AG04449 (cell line): Measurements from ENCODE around the gene RETSAT.
A peak's percentile ranks its signal among the peaks of the same experiment; 100 is the strongest.
"Not testable (repeated sequence)": the region's sequence is repeated elsewhere in the genome, so short reads cannot be mapped to it uniquely, and the experiment has no call there.

Source experiments
- CTCF ChIA-PET: fragments of 350-600 bp; formaldehyde crosslinking; extraction: SDS; loops from one replicate; lab custom pipeline; 2021; ENCODE audit warnings: antibody characterized with exemption; lab: Yijun Ruan, JAX
- POLR2A ChIA-PET: fragments of 400-600, 350-600 bp; formaldehyde crosslinking; extraction: SDS; loops from one replicate; lab custom pipeline; 2020; ENCODE audit warnings: antibody characterized with exemption, inconsistent platforms; lab: Yijun Ruan, JAX
- DNase-seq: peaks from one replicate; pipeline ENCODE4 v3.0.0-alpha.2; 2010; ENCODE audit warnings: low read depth, low spot score
- H3K4me3 ChIP-seq: 2 replicates; pipeline ENCODE4 v1.5.1; 2011; ENCODE audit warnings: low read depth, mild to moderate bottlenecking, control low read depth, low read length
- CTCF ChIP-seq: IDR thresholded peaks from one replicate; pipeline ENCODE4 v1.5.1; 2011; ENCODE audit warnings: mild to moderate bottlenecking, moderate library complexity, low read length, control low read depth, inconsistent platforms; ENCODE audit not compliant: insufficient read depth; ENCODE audit errors: missing control alignments

The RETSAT gene

GRCh38 chr2:85330839-85331636, 23.3 kb downstream of the RETSAT start:
- ChIA-PET CTCF (interaction anchor here (1.0 kb wide), 1 partner anchor 265 kb away, joined by 3 read pairs; no protein-coding TSS in a partner anchor), POLR2A (no interaction called here)
- no peak overlapping the region for H3K4me3 ChIP-seq
- no peak for TF ChIP-seq CTCF
- no peak for DNase-seq

DNA sequence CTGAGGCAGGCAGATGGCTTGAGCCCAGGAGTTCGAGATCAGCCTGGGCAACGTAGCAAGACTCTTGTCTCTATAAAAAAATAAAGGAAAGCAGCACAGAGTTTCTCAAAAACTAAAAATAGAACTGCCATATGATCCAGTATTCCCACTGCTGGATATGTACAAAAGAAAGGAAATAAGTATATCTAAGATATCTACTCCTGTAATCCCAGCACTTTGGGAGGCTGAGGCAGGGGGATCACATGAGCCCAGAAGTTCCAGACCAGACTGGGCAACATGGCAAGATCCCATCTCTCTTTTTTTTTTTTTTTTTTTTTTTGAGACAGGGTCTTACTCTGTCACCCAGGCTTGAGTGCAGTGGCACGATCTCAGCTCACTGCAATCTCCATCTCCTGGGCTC, 24.6 kb downstream of the RETSAT start:
- POLR2A ChIA-PET = interaction anchor here (0.6 kb wide), 1 partner anchor 29 kb away, joined by 3 read pairs; no protein-coding TSS in a partner anchor
- not testable (repeated sequence) for H3K4me3 ChIP-seq

GRCh38 chr2:85329181-85329651, 25.1 kb downstream of the RETSAT start:
- ChIA-PET POLR2A (no interaction called here), CTCF (interaction anchor here (1.0 kb wide), 1 partner anchor 29 kb away, joined by 3 read pairs; no protein-coding TSS in a partner anchor)
- no peak overlapping the region for H3K4me3 ChIP-seq
- TF ChIP-seq CTCF = no peak
- DNase-seq = no peak

More for the DNA sequence above, 24.6 kb downstream of the RETSAT start:
- CTCF ChIA-PET = interaction anchor here (1.0 kb wide), 2 partner anchors 30 to 263 kb away, joined by 3 read pairs; no protein-coding TSS in a partner anchor
- not testable (repeated sequence) for DNase-seq

GRCh38 chr2:85327822-85328617, 26.3 kb downstream of the RETSAT start, which contains the start of gene TGOLN2:
TSS of gene TGOLN2 (minus strand) at chr2:85327989. CDS start at chr2:85327962, 27 bp downstream.
- CTCF ChIA-PET = interaction anchor here (0.7 to 2.0 kb wide), 6 partner anchors 8 to 228 kb away, joined by 3 to 15 read pairs (median 4); no protein-coding TSS in a partner anchor
- DNase-seq = no peak
- no peak for TF ChIP-seq CTCF
- POLR2A ChIA-PET = interaction anchor here (0.7 to 1.7 kb wide), 9 partner anchors 11 to 263 kb away, joined by 3 to 9 read pairs (median 3); partner anchors contain the start of genes ELMOD3, MAT2A and RETSAT
- peak within 1 kb of the TSS; percentile 87 for H3K4me3 ChIP-seq

GRCh38 chr2:85327160-85327821, 27.0 kb downstream of the RETSAT start:
- TF ChIP-seq CTCF = no peak

More at GRCh38 chr2:85327160-85327821, 27.0 kb downstream of the RETSAT start:
- ChIA-PET CTCF (interaction anchor here (0.7 to 2.0 kb wide), 6 partner anchors 8 to 261 kb away, joined by 3 to 15 read pairs (median 4); no protein-coding TSS in a partner anchor), POLR2A (interaction anchor here (0.6 to 1.7 kb wide), 10 partner anchors 10 to 263 kb away, joined by 3 to 9 read pairs (median 3); partner anchors contain the start of genes ELMOD3, MAT2A and RETSAT)
- DNase-seq = no peak
- H3K4me3 ChIP-seq = peak overlapping the region; percentile 87
